Osteoblast (primary cell): ENCODE results near the gene E2F1. TPM values are rescaled to one million over a fixed set of nuclear protein-coding genes. Genes with fewer than 3 reads are reported as not detected.

Source experiments
- DNase-seq: peaks from one replicate; pipeline ENCODE4 v3.0.0; 2011; ENCODE audit warnings: low spot score, mixed read lengths; ENCODE audit not compliant: insufficient read length; ENCODE audit errors: missing footprints
- H2AFZ ChIP-seq: 2 replicates; pipeline ENCODE4 v1.6.0; 2011; ENCODE audit warnings: mild to moderate bottlenecking, low read length
- H3K27ac ChIP-seq: 2 replicates; pipeline ENCODE4 v1.5.1; 2011; ENCODE audit warnings: mild to moderate bottlenecking, low read depth, low read length, moderate library complexity
- H3K27me3 ChIP-seq: 2 replicates; pipeline ENCODE4 v1.6.0; 2012; ENCODE audit warnings: mild to moderate bottlenecking, control low read depth, inconsistent platforms, low read length, moderate library complexity; ENCODE audit not compliant: insufficient read depth
- H3K36me3 ChIP-seq: 2 replicates; pipeline ENCODE4 v1.5.1; 2011; ENCODE audit warnings: mild to moderate bottlenecking, low read length, control low read depth, moderate library complexity; ENCODE audit not compliant: insufficient read depth
- H3K4me1 ChIP-seq: 2 replicates; pipeline ENCODE4 v1.5.1; 2011; ENCODE audit warnings: mild to moderate bottlenecking, low read length, control low read depth, moderate library complexity; ENCODE audit not compliant: insufficient read depth
- H3K4me2 ChIP-seq: 2 replicates; pipeline ENCODE4 v1.6.0; 2011; ENCODE audit warnings: mild to moderate bottlenecking, low read length; ENCODE audit not compliant: insufficient read depth
- H3K4me3 ChIP-seq: fragments of 200-600 bp; sonication (generic); 3 replicates; pipeline ENCODE4 v1.5.1; 2012; ENCODE audit warnings: mild to moderate bottlenecking, low read length, inconsistent platforms; ENCODE audit not compliant: insufficient read depth
- H3K79me2 ChIP-seq: 2 replicates; pipeline ENCODE4 v1.6.0; 2012; ENCODE audit warnings: mild to moderate bottlenecking, low read length, control low read depth, inconsistent platforms; ENCODE audit not compliant: insufficient read depth
- H3K9me3 ChIP-seq: 2 replicates; pipeline ENCODE4 v1.5.1; 2011; ENCODE audit warnings: low read depth, low read length, control low read depth
- H4K20me1 ChIP-seq: 2 replicates; pipeline ENCODE4 v1.6.0; 2012; ENCODE audit warnings: mild to moderate bottlenecking, low read length, control low read depth; ENCODE audit not compliant: insufficient read depth
- CTCF ChIP-seq: IDR thresholded peaks from 2 replicates; pipeline ENCODE4 v1.5.1; 2011; ENCODE audit warnings: mild to moderate bottlenecking, low read depth, low read length, moderate library complexity; ENCODE audit errors: extremely low read depth
- total RNA-seq: library from RNA; depleted of rRNA; stranded (reverse); fragments of >200 nt; gene quantifications from 2 replicates; pipeline ENCODE4 v1.2.3, GENCODE V29; 2012

The E2F1 gene
- total RNA-seq, 1 donor, result 1.4 TPM

GRCh38 chr20:33673114-33673409 is 13.1 kb downstream of the E2F1 start:
- H3K4me2 ChIP-seq, result peak overlapping the region; percentile 86
- no peaks in the 10 kb centered on the region for H3K27me3 ChIP-seq
- peaks cover 20% of the 10 kb centered on the region for H3K36me3 ChIP-seq
- DNase-seq, result peak; percentile 80
- TF ChIP-seq CTCF, result no peak
- H3K79me2 ChIP-seq, result peaks cover 5% of the 10 kb centered on the region
- no peaks in the 10 kb centered on the region for H3K9me3 ChIP-seq
- peak overlapping the region; percentile 74 for H3K4me3 ChIP-seq
- no peak overlapping the region for H3K27ac ChIP-seq
- H3K4me1 ChIP-seq, result peaks cover 29% of the 10 kb centered on the region
- peaks cover 9% of the 10 kb centered on the region for H4K20me1 ChIP-seq
- no peak overlapping the region for H2AFZ ChIP-seq

- Histone ChIP-seq H2AFZ (no peak overlapping the region), H3K9me3 (no peaks in the 10 kb centered on the region), H3K36me3 (peaks cover 20% of the 10 kb centered on the region), H3K27me3 (no peaks in the 10 kb centered on the region), H3K79me2 (peaks cover 5% of the 10 kb centered on the region), H3K27ac (no peak overlapping the region), H4K20me1 (peaks cover 9% of the 10 kb centered on the region), H3K4me3 (peak overlapping the region; percentile 74), H3K4me2 (peak overlapping the region; percentile 86), H3K4me1 (peaks cover 34% of the 10 kb centered on the region)
- DNase-seq, result peak; percentile 81
- no peak for TF ChIP-seq CTCF
Measured at GRCh38 chr20:33672426-33673113, 13.6 kb downstream of the E2F1 start.

GRCh38 chr20:33671573-33672288 is 14.5 kb downstream of the E2F1 start:
- H3K36me3 ChIP-seq, result peaks cover 20% of the 10 kb centered on the region
- H3K27ac ChIP-seq, result no peak overlapping the region
- H3K79me2 ChIP-seq, result peaks cover 5% of the 10 kb centered on the region
- H2AFZ ChIP-seq, result no peak overlapping the region
- H3K9me3 ChIP-seq, result no peaks in the 10 kb centered on the region
- no peak overlapping the region for H3K4me3 ChIP-seq
- no peak for TF ChIP-seq CTCF
- peaks cover 9% of the 10 kb centered on the region for H4K20me1 ChIP-seq
- H3K27me3 ChIP-seq, result no peaks in the 10 kb centered on the region
- peaks cover 37% of the 10 kb centered on the region for H3K4me1 ChIP-seq
- no peak overlapping the region for H3K4me2 ChIP-seq
- peak; percentile 84 for DNase-seq

- H3K4me2 ChIP-seq, result no peak overlapping the region
- H3K4me1 ChIP-seq, result peaks cover 42% of the 10 kb centered on the region
Measured at GRCh38 chr20:33670715-33671499, 15.3 kb downstream of the E2F1 start.

More at GRCh38 chr20:33670715-33671499, 15.3 kb downstream of the E2F1 start:
- DNase-seq, result peak; percentile 74
- no peak for TF ChIP-seq CTCF
- Histone ChIP-seq H3K4me3 (no peak overlapping the region), H3K27ac (no peak overlapping the region), H3K79me2 (peaks cover 5% of the 10 kb centered on the region), H3K27me3 (no peaks in the 10 kb centered on the region), H3K36me3 (peaks cover 20% of the 10 kb centered on the region), H2AFZ (no peak overlapping the region), H3K9me3 (no peaks in the 10 kb centered on the region), H4K20me1 (peaks cover 9% of the 10 kb centered on the region)
